ENCODE results near the gene DIP2A. TPM values are rescaled to one million over a fixed set of nuclear protein-coding genes. Genes with fewer than 3 reads are reported as not detected.

Gene DIP2A
- polyA plus RNA-seq, 1 donor (not counting 4 experiments of a cell fraction or from before 2014, with no cell fraction given): 41.6 TPM

- Histone ChIP-seq H3K9me3 (ENCODE audit: control insufficient read depth, low read depth, low read length) (no peaks in the 10 kb centered on the region), H2AFZ (ENCODE audit: control insufficient read depth, low read length) (no peak overlapping the region), H3K9me1 (ENCODE audit: control insufficient read depth, extremely low read depth, insufficient read depth, low read length) (no peaks in the 10 kb centered on the region), H3K27me3 (ENCODE audit: control insufficient read depth, extremely low read depth, insufficient read depth, low read length) (no peaks in the 10 kb centered on the region), H3K27ac (ENCODE audit: control insufficient read depth, insufficient read depth, low read length) (no peak overlapping the region), H3K4me1 (ENCODE audit: control insufficient read depth, extremely low read depth, insufficient read depth, low read length) (peaks cover 6% of the 10 kb centered on the region), H3K4me2 (ENCODE audit: control insufficient read depth, extremely low read depth, insufficient read depth, low read depth, low read length) (no peak overlapping the region), H4K20me1 (ENCODE audit: control insufficient read depth, extremely low read depth, insufficient read depth, low read length) (peaks cover 8% of the 10 kb centered on the region), H3K4me3 (ENCODE audit: control insufficient read depth in 2 of 3, extremely low read depth in 1 of 3, insufficient read depth in 2 of 3, low read depth in 1 of 3, low read length in 3 of 3) (no peak overlapping the region), H3K9ac (ENCODE audit: control insufficient read depth, extremely low read depth, insufficient read depth, low read length) (no peak overlapping the region), H3K36me3 (ENCODE audit: control insufficient read depth in 2 of 2, extremely low read depth in 1 of 2, insufficient read depth in 2 of 2, low read length in 2 of 2) (peaks cover 0 to 11% of the 10 kb centered on the region in 2 experiments), H3K79me2 (ENCODE audit: control insufficient read depth, insufficient read depth, low read length) (peaks cover 70% of the 10 kb centered on the region)
- TF ChIP-seq EZH2 (IDR thresholded peaks at IDR 0.05; ENCODE audit: low read length) (no peak), CTCF (optimal IDR thresholded peaks at IDR 0.05 in 1 of 3, IDR thresholded peaks at IDR 0.05 in 1 of 3, conservative IDR thresholded peaks at IDR 0.05 in 1 of 3; ENCODE audit: extremely low read depth in 1 of 3, insufficient read depth in 2 of 3, low read length in 3 of 3) (no peak)
- FAIRE-seq (no peak), DNase-seq (ENCODE audit: low read depth, low spot score) (no peak)
- dilution Hi-C loops (cut with MboI; ENCODE audit: extremely low pct_ligation_motif_present, low sequenced_read_pairs): no loop called here
Observed at GRCh38 chr21:46478910-46479309, 20.2 kb downstream of the DIP2A start.

- Histone ChIP-seq H3K9ac (ENCODE audit: control insufficient read depth, extremely low read depth, insufficient read depth, low read length) (no peak overlapping the region), H3K9me3 (ENCODE audit: control insufficient read depth, low read depth, low read length) (no peaks in the 10 kb centered on the region), H3K27me3 (ENCODE audit: control insufficient read depth, extremely low read depth, insufficient read depth, low read length) (no peaks in the 10 kb centered on the region), H3K9me1 (ENCODE audit: control insufficient read depth, extremely low read depth, insufficient read depth, low read length) (peaks cover 3% of the 10 kb centered on the region), H2AFZ (ENCODE audit: control insufficient read depth, low read length) (no peak overlapping the region), H3K4me1 (ENCODE audit: control insufficient read depth, extremely low read depth, insufficient read depth, low read length) (peaks cover 6% of the 10 kb centered on the region), H3K79me2 (ENCODE audit: control insufficient read depth, insufficient read depth, low read length) (peaks cover 68% of the 10 kb centered on the region), H3K27ac (ENCODE audit: control insufficient read depth, insufficient read depth, low read length) (no peak overlapping the region), H3K4me2 (ENCODE audit: control insufficient read depth, extremely low read depth, insufficient read depth, low read depth, low read length) (no peak overlapping the region), H4K20me1 (ENCODE audit: control insufficient read depth, extremely low read depth, insufficient read depth, low read length) (peaks cover 8% of the 10 kb centered on the region), H3K36me3 (ENCODE audit: control insufficient read depth in 2 of 2, extremely low read depth in 1 of 2, insufficient read depth in 2 of 2, low read length in 2 of 2) (peaks cover 0 to 11% of the 10 kb centered on the region in 2 experiments), H3K4me3 (ENCODE audit: control insufficient read depth in 2 of 3, extremely low read depth in 1 of 3, insufficient read depth in 2 of 3, low read depth in 1 of 3, low read length in 3 of 3) (no peak overlapping the region)
- no peak for TF ChIP-seq EZH2 (IDR thresholded peaks at IDR 0.05; ENCODE audit: low read length)
- TF ChIP-seq CTCF (optimal IDR thresholded peaks at IDR 0.05 in 1 of 3, IDR thresholded peaks at IDR 0.05 in 1 of 3, conservative IDR thresholded peaks at IDR 0.05 in 1 of 3; ENCODE audit: extremely low read depth in 1 of 3, insufficient read depth in 2 of 3, low read length in 3 of 3): no peak
- DNase-seq (ENCODE audit: low read depth, low spot score) (no peak), FAIRE-seq (no peak)
- dilution Hi-C loops (cut with MboI; ENCODE audit: extremely low pct_ligation_motif_present, low sequenced_read_pairs): no loop called here
Observed at GRCh38 chr21:46480466-46480865, 21.8 kb downstream of the DIP2A start.

All from keratinocyte (primary cell).